A549 (cell line): ENCODE results near the gene ANTKMT. TPM values are rescaled to one million over a fixed set of nuclear protein-coding genes. Genes with fewer than 3 reads are reported as not detected.
A peak's percentile ranks its signal among the peaks of the same experiment; 100 is the strongest.

Source experiments
- ATAC-seq, 2 experiments: fragments of 200-7000 bp in 1 of 2; fragments of >200 bp in 1 of 2; cut with Nextera tagmentation in 1 of 2; cut with Tn5 transposase in 1 of 2; 3 replicates each; pipeline versions ENCODE4 v1.8.0 to v1.9.1; 2018 to 2020; ENCODE audit warnings: mild to moderate bottlenecking in 1 of 2, moderate library complexity in 1 of 2
- CTCF ChIA-PET: fragments of 300-600 bp; sonication (Branson Sonifier 250); formaldehyde crosslinking; extraction: SDS; loops from one replicate; lab custom pipeline; 2021; ENCODE audit warnings: antibody characterized with exemption, inconsistent platforms; lab: Yijun Ruan, JAX
- POLR2A ChIA-PET: fragments of 350-600 bp; formaldehyde crosslinking; extraction: SDS; loops from one replicate; lab custom pipeline; 2021; ENCODE audit warnings: antibody characterized with exemption, inconsistent platforms; lab: Yijun Ruan, JAX
- DNase-seq, 2 experiments: peaks; one replicate each; pipeline versions ENCODE4 v3.0.0 to v3.0.0-alpha.2; 2011 to 2016; ENCODE audit warnings: low read depth in 1 of 2, low spot score in 1 of 2
- FAIRE-seq: peaks from 2 replicates; lab custom pipeline; 2011; peaks lifted over from hg19 to GRCh38; lab: Jason Lieb, UNC
- H3K27ac ChIP-seq, 2 experiments: fragments of >200 bp; sonication (Bioruptor Twin); formaldehyde crosslinking; 3 replicates each; pipeline ENCODE4 v1.5.1; 2016 to 2017
- H3K4me1 ChIP-seq: fragments of >200 bp; sonication (Bioruptor Twin); formaldehyde crosslinking; 3 replicates; pipeline ENCODE4 v1.6.1; 2016
- H3K4me2 ChIP-seq: fragments of >200 bp; sonication (Bioruptor Twin); formaldehyde crosslinking; 3 replicates; pipeline ENCODE4 v1.6.1; 2016
- H3K4me3 ChIP-seq: fragments of >200 bp; sonication (Bioruptor Twin); formaldehyde crosslinking; 3 replicates; pipeline ENCODE4 v1.5.1; 2016
- H3K9me3 ChIP-seq: fragments of >200 bp; sonication (Bioruptor Twin); formaldehyde crosslinking; 3 replicates; pipeline ENCODE4 v1.6.1; 2016
- BHLHE40 ChIP-seq: IDR thresholded peaks from 2 replicates; pipeline ENCODE4 v1.6.1; 2012; ENCODE audit warnings: low read depth, low read length, inconsistent platforms
- CBX8 ChIP-seq: fragments of 200-600 bp; sonication (generic); IDR thresholded peaks from 2 replicates; pipeline ENCODE4 v1.6.1; 2016
- CHD2 ChIP-seq: fragments of 150-350 bp; IDR thresholded peaks from 2 replicates; pipeline ENCODE4 v1.6.1; 2014; ENCODE audit warnings: low read length; ENCODE audit not compliant: partially characterized antibody
- ESRRA ChIP-seq: fragments of 150-350 bp; IDR thresholded peaks from 2 replicates; pipeline ENCODE4 v1.6.1; 2014; ENCODE audit warnings: mild to moderate bottlenecking, low read length, borderline replicate concordance
- FOSB ChIP-seq: fragments of 250-450 bp; sonication (Bioruptor Pico); IDR thresholded peaks from 2 replicates; pipeline ENCODE4 v1.5.0; 2020; ENCODE audit warnings: mild to moderate bottlenecking, moderate library complexity
- FOXS1 ChIP-seq: fragments of 250-450 bp; sonication (Bioruptor Pico); IDR thresholded peaks from 2 replicates; pipeline ENCODE4 v1.5.0; 2020; ENCODE audit warnings: mild to moderate bottlenecking, moderate library complexity
- GATA3 ChIP-seq: IDR thresholded peaks from 2 replicates; pipeline ENCODE4 v1.6.1; 2012; ENCODE audit warnings: borderline replicate concordance
- HEYL ChIP-seq: fragments of 250-450 bp; sonication (Bioruptor Pico); IDR thresholded peaks from 2 replicates; pipeline ENCODE4 v1.8.0; 2021; ENCODE audit warnings: mild to moderate bottlenecking, moderate library complexity
- HOXA7 ChIP-seq: fragments of 250-450 bp; sonication (Bioruptor Pico); IDR thresholded peaks from 2 replicates; pipeline ENCODE4 v1.5.0; 2020; ENCODE audit warnings: mild to moderate bottlenecking, moderate library complexity
- HOXB13 ChIP-seq: fragments of 250-450 bp; sonication (Bioruptor Pico); IDR thresholded peaks from 2 replicates; pipeline ENCODE4 v1.5.0; 2020; ENCODE audit warnings: low read depth, mild to moderate bottlenecking, moderate library complexity
- HOXB5 ChIP-seq: fragments of 250-450 bp; sonication (Bioruptor Pico); IDR thresholded peaks from 2 replicates; pipeline ENCODE4 v1.5.0; 2020; ENCODE audit warnings: mild to moderate bottlenecking, moderate library complexity
- JUN ChIP-seq, 2 experiments: fragments of >200 bp; sonication (Bioruptor Twin); formaldehyde crosslinking; IDR thresholded peaks; 2 replicates in 1 of 2; 3 replicates in 1 of 2; pipeline ENCODE4 v1.6.1; 2016 to 2017
- JUNB ChIP-seq: fragments of >200 bp; sonication (Bioruptor Twin); formaldehyde crosslinking; IDR thresholded peaks from 2 replicates; pipeline ENCODE4 v1.6.1; 2016
- KDM1A ChIP-seq: fragments of 200-600 bp; sonication (generic); IDR thresholded peaks from 2 replicates; pipeline ENCODE4 v1.6.1; 2016; ENCODE audit warnings: low read depth, mild to moderate bottlenecking
- PHF8 ChIP-seq: fragments of 200-600 bp; sonication (generic); IDR thresholded peaks from 2 replicates; pipeline ENCODE4 v1.6.1; 2016; ENCODE audit warnings: low read depth, mild to moderate bottlenecking, antibody characterized with exemption, moderate library complexity, borderline replicate concordance
- RCOR1 ChIP-seq: fragments of 150-350 bp; IDR thresholded peaks from 2 replicates; pipeline ENCODE4 v1.6.1; 2014; ENCODE audit warnings: antibody characterized with exemption, low read length, low read depth
- RFX5 ChIP-seq: fragments of 450-650 bp; IDR thresholded peaks from 2 replicates; pipeline ENCODE4 v1.7.1; 2014; ENCODE audit warnings: antibody characterized with exemption, mild to moderate bottlenecking, moderate library complexity
- RNF2 ChIP-seq: fragments of 200-600 bp; sonication (generic); IDR thresholded peaks from 2 replicates; pipeline ENCODE4 v1.6.1; 2016; ENCODE audit warnings: low read depth, mild to moderate bottlenecking, antibody characterized with exemption, moderate library complexity, borderline replicate concordance
- SMC3 ChIP-seq: fragments of >200 bp; sonication (Bioruptor Twin); formaldehyde crosslinking; IDR thresholded peaks from 3 replicates; pipeline ENCODE4 v1.6.1; 2018; ENCODE audit warnings: inconsistent platforms
- TFCP2L1 ChIP-seq: fragments of 250-450 bp; sonication (Bioruptor Pico); IDR thresholded peaks from 2 replicates; pipeline ENCODE4 v1.5.0; 2021; ENCODE audit warnings: mild to moderate bottlenecking
- TP53 ChIP-seq: fragments of 250-450 bp; sonication (Bioruptor Pico); IDR thresholded peaks from 2 replicates; pipeline ENCODE4 v1.5.0; 2021; ENCODE audit warnings: mild to moderate bottlenecking, moderate library complexity
- ZFP36 ChIP-seq: fragments of 450-650 bp; IDR thresholded peaks from 2 replicates; pipeline ENCODE4 v1.6.1; 2014; ENCODE audit warnings: borderline replicate concordance; ENCODE audit not compliant: partially characterized antibody
- ZNF302 ChIP-seq: fragments of 250-450 bp; sonication (Bioruptor Pico); IDR thresholded peaks from 2 replicates; pipeline ENCODE4 v1.9.0; 2021; ENCODE audit warnings: inconsistent platforms, mild to moderate bottlenecking, moderate library complexity
- WGBS: methylation state at CpG from one replicate; pipeline ENCODE4 v1.1.6; 2017; ENCODE audit errors: missing lambda C conversion rate; 5-methylcytosine and 5-hydroxymethylcytosine counted together
- polyA plus RNA-seq, 4 experiments: library from polyadenylated mRNA; depleted of rRNA in 3 of 4; stranded (reverse); fragments of >200 nt; fragmentation: RNase III in 1 of 4; extraction: RNeasy Plus Mini Kit Qiagen cat#74134 plus additional on column Dnase treatment in 1 of 4; gene quantifications; 2 replicates in 3 of 4; 3 replicates in 1 of 4; pipeline ENCODE4 v1.2.3, GENCODE V29; 2011 to 2017
- TF ChIP-seq, protein P1 (sequence below): fragments of 450-650 bp; IDR thresholded peaks from 2 replicates; pipeline ENCODE4 v1.6.1; 2014; ENCODE audit warnings: antibody characterized with exemption
- TF ChIP-seq, protein P2 (sequence below): IDR thresholded peaks from 2 replicates; pipeline ENCODE4 v1.6.1; 2012
- TF ChIP-seq, protein P3 (sequence below): fragments of 150-350 bp; IDR thresholded peaks from 2 replicates; pipeline ENCODE4 v1.6.1; 2014; ENCODE audit warnings: low read depth, mild to moderate bottlenecking, low read length
- TF ChIP-seq, protein P4 (sequence below): fragments of >200 bp; sonication (Bioruptor Twin); formaldehyde crosslinking; IDR thresholded peaks from 3 replicates; pipeline ENCODE4 v1.6.1; 2016
- TF ChIP-seq, protein P5 (sequence below): fragments of >200 bp; sonication (Bioruptor Twin); formaldehyde crosslinking; IDR thresholded peaks from 3 replicates; pipeline ENCODE4 v1.5.1; 2016

The ANTKMT gene
- polyA plus RNA-seq, 2 of the 4 experiments (the other 2 are of a cell fraction) = 11.9 to 55.8 TPM

DNA sequence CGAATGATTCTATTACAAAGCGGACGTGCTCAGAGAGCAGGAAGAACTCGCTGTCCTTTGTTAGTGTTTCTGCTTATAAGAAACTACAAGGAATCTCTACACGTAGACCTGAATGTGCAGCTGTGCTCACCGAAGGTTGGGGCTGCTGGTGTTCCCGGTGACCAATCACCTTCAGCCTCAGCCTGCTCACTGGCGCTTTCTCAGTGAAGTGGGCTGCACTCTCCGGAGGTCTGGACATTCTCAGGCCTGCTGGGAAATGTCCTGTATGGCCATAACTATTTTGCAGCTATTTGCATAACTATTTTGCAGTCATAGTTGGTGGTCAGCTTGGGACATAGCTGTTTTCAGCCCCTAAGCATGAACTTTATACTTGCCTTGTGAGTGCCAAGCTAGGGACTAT is 29.5 kb downstream of the ANTKMT start:
- no peak for FAIRE-seq
- Histone ChIP-seq H3K27ac (no peak overlapping the region), H3K4me1 (no peaks in the 10 kb centered on the region), H3K4me2 (no peak overlapping the region), H3K9me3 (no peaks in the 10 kb centered on the region), H3K4me3 (no peak overlapping the region)
- 83% methylated on average over 9 of the region's 9 CpGs for WGBS
- no peak for DNase-seq
- POLR2A ChIA-PET = interaction anchor here (1.1 kb wide), 1 partner anchor 9 kb away, joined by 3 read pairs; the partner anchor contains the start of gene CIAO3
- CTCF ChIA-PET = interaction anchor here (0.9 to 6.0 kb wide), 7 partner anchors 10 to 46 kb away, joined by 3 to 63 read pairs (median 6); partner anchors contain the start of genes CIAO3 and MSLN
- TF ChIP-seq TP53 (CRISPR knock-in tag) = no peak
- no peak for TF ChIP-seq HEYL (CRISPR knock-in tag)
- TF ChIP-seq, protein P1, sequence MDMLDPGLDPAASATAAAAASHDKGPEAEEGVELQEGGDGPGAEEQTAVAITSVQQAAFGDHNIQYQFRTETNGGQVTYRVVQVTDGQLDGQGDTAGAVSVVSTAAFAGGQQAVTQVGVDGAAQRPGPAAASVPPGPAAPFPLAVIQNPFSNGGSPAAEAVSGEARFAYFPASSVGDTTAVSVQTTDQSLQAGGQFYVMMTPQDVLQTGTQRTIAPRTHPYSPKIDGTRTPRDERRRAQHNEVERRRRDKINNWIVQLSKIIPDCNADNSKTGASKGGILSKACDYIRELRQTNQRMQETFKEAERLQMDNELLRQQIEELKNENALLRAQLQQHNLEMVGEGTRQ = no peak
- TF ChIP-seq, protein P2, sequence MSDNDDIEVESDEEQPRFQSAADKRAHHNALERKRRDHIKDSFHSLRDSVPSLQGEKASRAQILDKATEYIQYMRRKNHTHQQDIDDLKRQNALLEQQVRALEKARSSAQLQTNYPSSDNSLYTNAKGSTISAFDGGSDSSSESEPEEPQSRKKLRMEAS = no peak
- no peak for TF ChIP-seq HOXB5
- TF ChIP-seq PHF8 = no peak
- TF ChIP-seq RNF2 = no peak
- TF ChIP-seq, protein P3, sequence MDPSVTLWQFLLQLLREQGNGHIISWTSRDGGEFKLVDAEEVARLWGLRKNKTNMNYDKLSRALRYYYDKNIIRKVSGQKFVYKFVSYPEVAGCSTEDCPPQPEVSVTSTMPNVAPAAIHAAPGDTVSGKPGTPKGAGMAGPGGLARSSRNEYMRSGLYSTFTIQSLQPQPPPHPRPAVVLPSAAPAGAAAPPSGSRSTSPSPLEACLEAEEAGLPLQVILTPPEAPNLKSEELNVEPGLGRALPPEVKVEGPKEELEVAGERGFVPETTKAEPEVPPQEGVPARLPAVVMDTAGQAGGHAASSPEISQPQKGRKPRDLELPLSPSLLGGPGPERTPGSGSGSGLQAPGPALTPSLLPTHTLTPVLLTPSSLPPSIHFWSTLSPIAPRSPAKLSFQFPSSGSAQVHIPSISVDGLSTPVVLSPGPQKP = no peak
- TF ChIP-seq, protein P4, sequence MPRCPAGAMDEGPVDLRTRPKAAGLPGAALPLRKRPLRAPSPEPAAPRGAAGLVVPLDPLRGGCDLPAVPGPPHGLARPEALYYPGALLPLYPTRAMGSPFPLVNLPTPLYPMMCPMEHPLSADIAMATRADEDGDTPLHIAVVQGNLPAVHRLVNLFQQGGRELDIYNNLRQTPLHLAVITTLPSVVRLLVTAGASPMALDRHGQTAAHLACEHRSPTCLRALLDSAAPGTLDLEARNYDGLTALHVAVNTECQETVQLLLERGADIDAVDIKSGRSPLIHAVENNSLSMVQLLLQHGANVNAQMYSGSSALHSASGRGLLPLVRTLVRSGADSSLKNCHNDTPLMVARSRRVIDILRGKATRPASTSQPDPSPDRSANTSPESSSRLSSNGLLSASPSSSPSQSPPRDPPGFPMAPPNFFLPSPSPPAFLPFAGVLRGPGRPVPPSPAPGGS = no peak
- TF ChIP-seq FOXS1 (CRISPR knock-in tag) = no peak
- TF ChIP-seq FOSB (CRISPR knock-in tag) = no peak
- TF ChIP-seq JUN (IDR thresholded peaks at IDR 0.05) = no peak
- TF ChIP-seq CBX8 = no peak
- no peak for TF ChIP-seq TFCP2L1
- TF ChIP-seq KDM1A = no peak
- no peak; a peak in 1 of 6 replicates for ATAC-seq

DNA sequence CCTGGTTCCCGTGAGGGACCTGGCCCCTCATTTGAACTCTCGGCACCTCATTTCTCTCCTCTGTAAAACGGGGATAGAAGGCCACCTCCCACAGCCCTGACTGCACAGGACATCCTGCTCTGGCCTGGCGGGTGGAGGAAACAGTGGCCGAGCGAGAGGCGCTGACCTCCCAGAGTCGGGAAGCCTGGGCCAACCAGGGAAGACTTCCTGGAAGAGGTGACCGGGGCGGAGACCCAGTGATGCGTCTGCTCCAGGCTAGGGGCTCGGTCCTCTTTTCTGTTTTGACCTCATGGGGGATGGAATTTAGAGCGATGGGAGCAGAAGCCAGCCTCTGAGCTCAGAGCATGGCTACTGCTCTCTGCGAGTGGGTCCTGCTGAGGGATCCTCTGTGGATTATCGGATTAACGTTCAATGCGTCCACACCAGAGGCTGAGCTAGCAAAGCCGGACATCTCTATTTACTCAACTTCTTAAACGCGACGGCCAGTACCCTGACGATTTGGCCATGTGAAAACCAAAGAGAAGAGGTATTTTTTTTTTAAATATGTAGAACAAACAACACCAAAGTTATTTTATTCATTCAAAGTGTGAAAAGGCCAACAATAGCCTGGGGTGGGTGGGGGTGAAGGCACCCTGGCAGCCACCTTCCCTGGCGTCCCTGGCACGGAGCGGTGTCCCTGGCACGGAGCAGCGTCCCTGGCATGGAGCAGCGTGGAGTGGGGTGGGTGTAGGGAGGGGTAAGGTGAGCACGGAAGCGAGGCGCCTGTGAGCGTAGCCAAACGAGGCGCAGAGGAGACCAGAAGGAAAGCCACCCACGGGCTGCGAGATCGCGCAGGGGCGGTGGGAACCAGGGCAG is 30.4 kb downstream of the ANTKMT start:
- no peak overlapping the region for H3K4me2 ChIP-seq
- H3K27ac ChIP-seq = no peak overlapping the region
- no peaks in the 10 kb centered on the region for H3K4me1 ChIP-seq
- ChIA-PET CTCF (interaction anchor here (0.7 to 6.0 kb wide), 7 partner anchors 9 to 170 kb away, joined by 3 to 63 read pairs (median 6); partner anchors contain the start of genes CIAO3 and MSLN), POLR2A (interaction anchor here (1.1 kb wide), 1 partner anchor 10 kb away, joined by 3 read pairs; the partner anchor contains the start of gene CIAO3)
- no peak for FAIRE-seq
- no peak; a peak in 1 of 6 replicates for ATAC-seq
- no peaks in the 10 kb centered on the region for H3K9me3 ChIP-seq
- TF ChIP-seq ZFP36 (peak; percentile 79), JUNB (no peak)
- 83% methylated on average over 39 of the region's 39 CpGs for WGBS
- DNase-seq = no peak
- no peak overlapping the region for H3K4me3 ChIP-seq

DNA sequence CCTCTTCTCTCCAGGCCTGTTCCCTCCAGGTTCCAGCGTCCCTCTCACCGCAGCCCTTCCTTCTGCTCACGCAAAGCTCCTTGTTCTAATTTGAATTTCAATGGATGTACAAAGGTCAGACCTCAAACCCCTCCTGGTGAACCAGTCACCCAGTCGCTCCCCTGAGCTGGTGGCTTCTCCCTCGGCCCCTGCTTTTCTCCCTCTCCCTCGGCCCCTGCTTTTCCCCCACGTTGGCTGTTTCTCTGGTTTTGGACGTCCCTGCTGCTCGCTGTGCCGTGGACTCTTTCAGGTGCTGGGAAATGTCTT is 31.0 kb downstream of the ANTKMT start:
- H3K27ac ChIP-seq = no peak overlapping the region
- no peak overlapping the region for H3K4me2 ChIP-seq
- no peak for FAIRE-seq
- DNase-seq = no peak
- no peak for TF ChIP-seq BHLHE40
- no peak for TF ChIP-seq RFX5
- TF ChIP-seq RCOR1 = no peak
- TF ChIP-seq GATA3 = no peak
- no peak for TF ChIP-seq HOXB13 (CRISPR knock-in tag)
- no peak for TF ChIP-seq HOXA7 (CRISPR knock-in tag)
- TF ChIP-seq SMC3 = no peak
- TF ChIP-seq CHD2 = no peak
- TF ChIP-seq ESRRA = no peak
- TF ChIP-seq, protein P5, sequence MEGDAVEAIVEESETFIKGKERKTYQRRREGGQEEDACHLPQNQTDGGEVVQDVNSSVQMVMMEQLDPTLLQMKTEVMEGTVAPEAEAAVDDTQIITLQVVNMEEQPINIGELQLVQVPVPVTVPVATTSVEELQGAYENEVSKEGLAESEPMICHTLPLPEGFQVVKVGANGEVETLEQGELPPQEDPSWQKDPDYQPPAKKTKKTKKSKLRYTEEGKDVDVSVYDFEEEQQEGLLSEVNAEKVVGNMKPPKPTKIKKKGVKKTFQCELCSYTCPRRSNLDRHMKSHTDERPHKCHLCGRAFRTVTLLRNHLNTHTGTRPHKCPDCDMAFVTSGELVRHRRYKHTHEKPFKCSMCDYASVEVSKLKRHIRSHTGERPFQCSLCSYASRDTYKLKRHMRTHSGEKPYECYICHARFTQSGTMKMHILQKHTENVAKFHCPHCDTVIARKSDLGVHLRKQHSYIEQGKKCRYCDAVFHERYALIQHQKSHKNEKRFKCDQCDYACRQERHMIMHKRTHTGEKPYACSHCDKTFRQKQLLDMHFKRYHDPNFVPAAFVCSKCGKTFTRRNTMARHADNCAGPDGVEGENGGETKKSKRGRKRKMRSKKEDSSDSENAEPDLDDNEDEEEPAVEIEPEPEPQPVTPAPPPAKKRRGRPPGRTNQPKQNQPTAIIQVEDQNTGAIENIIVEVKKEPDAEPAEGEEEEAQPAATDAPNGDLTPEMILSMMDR = no peak
- TF ChIP-seq ZNF302 = no peak
- TF ChIP-seq ZFP36 = no peak
- H3K4me3 ChIP-seq = no peak overlapping the region
- ChIA-PET POLR2A (no interaction called here), CTCF (interaction anchor here (0.7 to 6.0 kb wide), 3 partner anchors 13 to 171 kb away, joined by 3 to 63 read pairs (median 3); no protein-coding TSS in a partner anchor)
- no peaks in the 10 kb centered on the region for H3K4me1 ChIP-seq
- no peak for ATAC-seq
- 71% methylated on average over 10 of the region's 10 CpGs for WGBS
- no peaks in the 10 kb centered on the region for H3K9me3 ChIP-seq
